Skin of body (tissue), 2 donors: ENCODE data around the gene PRKG2. TPM values are rescaled to one million over a fixed set of nuclear protein-coding genes. Genes with fewer than 3 reads are reported as not detected.
"Not testable (repeated sequence)": the region's sequence is repeated elsewhere in the genome, so short reads cannot be mapped to it uniquely, and the experiment has no call there.

Experiments used
- DNase-seq: peaks from one replicate; lab custom pipeline; 2025; lab: John Stamatoyannopoulos, UW
- total RNA-seq: library from RNA; depleted of rRNA; stranded (reverse); fragments of >200 nt; gene quantifications from one replicate; pipeline ENCODE4 v1.2.3, GENCODE V29; 2014

The PRKG2 gene
- total RNA-seq, 1 donor from 2014 or later, result 15.0 TPM

DNA sequence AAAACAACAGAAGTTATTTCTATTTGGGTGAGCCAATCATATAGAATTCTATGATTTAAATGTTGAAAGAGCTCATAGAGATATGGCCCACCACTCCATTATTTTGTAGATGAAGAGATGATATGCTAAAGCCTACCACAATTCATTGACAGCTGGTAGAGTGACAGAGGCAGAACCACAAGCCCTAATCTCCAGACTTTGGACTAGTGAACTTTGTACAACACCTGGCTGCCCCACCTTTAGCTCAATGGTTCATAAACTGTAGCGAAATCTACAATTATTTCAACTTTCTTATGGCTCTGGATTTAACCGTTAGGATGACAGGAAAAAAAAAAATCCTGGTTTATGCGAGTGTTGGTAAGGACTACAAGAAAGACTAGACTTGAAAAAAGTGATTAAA is 50.9 kb downstream of the PRKG2 start:
- DNase-seq, result no peak

DNA sequence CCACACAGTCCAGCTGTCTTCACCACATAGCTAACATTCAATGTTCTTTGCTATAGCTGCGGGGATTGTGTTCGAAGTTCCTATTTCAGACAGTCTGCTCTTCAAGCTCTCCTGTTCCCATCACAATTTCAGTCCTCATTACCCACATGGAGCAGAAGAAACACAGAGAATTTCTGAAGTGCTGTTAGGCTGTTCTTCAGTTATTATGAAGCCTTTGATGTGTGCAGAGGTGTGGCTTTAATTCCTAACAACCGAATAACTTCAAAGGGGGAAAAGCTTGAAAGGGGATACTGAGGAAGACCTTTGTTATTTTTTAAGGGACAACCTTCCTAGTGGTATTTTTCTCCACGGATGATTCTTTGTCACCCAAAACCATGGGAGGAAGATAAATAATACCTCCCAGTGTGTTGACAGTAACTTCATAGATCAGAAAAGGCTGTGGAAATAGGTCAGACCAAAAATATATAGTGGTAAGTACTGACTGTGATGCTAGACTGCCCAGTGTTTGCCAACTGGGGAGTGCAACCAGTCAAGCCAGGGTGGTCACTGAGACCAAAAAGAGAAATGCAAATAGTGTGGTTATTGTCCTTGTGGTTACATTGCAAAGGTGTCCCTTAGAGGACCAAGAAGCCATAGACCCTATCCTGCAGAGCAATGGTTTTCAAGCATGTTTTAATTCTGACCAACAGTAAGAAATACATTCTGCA is 52.1 kb downstream of the PRKG2 start:
- no peak for DNase-seq

DNA sequence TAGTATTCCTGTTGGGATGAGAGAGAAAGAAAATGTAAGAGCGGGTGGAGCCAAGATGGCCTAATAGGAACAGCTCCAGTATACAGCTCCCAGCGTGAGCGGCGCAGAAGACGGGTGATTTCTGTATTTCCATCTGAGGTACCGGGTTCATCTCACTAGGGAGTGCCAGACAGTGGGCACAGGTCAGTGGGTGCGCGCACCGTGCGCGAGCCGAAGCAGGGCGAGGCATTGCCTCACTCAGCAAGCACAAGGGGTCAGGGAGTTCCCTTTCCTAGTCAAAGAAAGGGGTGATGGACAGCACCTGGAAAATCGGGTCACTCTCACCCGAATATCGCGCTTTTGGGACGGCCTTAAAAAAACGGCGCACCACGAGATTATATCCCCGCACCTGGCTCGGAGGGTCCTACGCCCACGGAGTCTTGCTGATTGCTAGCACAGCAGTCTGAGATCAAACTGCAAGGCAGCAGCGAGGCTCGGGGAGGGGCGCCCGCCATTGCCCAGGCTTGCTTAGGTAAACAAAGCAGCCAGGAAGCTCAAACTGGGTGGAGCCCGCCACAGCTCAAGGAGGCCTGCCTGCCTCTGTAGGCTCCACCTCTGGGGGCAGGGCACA is 61.2 kb downstream of the PRKG2 start:
- not testable (repeated sequence) for DNase-seq

DNA sequence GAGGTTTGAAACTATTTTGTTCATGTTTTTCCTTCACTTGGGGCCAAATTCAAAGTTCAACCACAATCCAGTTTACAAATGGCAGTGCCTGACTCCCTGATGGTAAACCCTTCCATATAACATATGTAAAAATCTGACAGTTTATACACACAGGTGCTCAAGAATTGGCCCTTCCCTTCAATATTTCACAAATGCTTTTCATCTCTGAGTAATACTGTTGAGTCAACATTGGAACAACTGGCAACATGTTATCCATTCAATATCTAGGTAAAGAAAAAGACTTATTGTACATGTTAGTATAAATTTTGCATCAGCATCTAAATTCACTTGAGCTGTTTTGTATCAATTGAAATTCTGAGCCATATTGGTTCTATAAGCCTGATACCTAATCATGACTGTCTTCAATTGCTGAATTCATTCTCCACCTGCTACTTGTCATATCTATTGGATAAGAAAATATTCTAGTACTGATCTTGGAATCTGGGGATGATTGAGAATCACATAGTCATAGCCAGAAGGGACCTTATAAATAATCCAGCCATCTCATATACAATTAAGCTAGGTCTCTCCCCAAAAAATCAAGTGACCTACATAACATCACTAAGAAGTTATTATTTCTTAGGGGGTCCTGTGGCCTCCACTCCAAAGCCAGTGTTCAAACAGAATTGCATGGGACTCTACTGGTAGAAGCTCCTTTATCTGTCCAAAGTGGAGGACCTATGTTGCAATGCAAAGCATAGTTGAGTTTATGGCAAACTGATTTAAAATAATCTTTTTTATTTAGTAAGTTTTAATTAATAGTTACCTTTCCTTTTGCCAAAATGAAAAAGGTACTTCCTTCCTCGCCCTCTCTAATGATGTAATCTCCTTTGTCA is 61.9 kb downstream of the PRKG2 start:
- DNase-seq, result no peak

DNA sequence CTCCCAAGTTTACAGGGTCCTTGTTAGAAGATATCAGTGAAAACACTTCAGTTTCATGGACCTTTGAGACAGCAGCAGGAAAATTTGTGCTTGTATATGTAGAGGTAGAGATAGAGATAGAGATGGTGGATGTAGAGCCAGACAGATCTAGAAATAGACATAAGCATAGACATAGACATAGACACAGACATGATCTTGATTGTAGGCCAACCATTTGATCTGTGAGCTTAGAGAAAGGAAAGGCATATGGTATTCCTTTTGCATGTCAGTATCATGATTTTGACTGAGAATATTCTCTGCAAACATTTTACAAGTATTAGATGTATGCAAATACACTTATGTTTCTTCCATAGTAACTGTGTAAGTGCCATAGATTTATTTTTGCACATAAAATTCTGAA is 65.0 kb downstream of the PRKG2 start:
- DNase-seq, result no peak

DNA sequence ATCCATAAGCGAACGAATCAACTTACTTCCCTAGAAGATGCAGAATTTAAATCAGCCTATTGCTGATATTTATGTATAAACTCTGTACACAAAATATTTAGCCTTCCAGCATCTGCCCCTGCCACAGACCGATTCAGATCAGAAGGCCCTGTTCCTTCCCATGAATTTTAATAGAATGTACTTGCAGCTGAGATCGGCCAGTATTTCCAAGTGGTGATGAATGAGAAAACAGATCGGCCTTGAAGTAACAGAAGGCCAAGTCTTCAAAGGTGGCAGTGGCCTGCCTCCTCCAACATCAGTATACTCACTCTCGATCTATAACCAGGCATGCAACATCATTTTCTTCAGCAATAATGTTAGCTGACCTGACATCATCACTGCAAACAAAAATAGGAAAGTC is 66.4 kb downstream of the PRKG2 start:
- no peak for DNase-seq

- no peak for DNase-seq
Observed at GRCh38 chr4:81146466-81146865, 68.6 kb downstream of the PRKG2 start.

DNA sequence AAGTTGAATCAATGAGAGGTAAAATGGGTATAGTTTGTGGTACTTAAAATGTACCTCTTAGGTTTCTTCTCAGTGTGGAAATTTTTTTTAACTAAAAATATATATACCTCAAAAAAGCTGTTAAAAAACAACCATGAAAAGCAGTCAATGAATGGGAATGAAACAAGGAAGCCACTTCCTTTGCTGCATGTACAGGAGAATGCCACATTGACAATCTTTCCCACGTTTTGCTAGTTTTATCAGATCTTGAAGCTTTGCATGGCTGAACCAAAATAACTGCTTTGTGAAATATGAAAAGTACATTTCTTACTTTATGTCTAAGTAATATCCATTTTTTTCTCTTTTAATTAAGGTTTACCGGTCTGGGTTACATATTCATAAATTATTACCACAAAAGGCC is 71.8 kb downstream of the PRKG2 start:
- DNase-seq, result no peak

GRCh38 chr4:81142744-81143143 is 72.3 kb downstream of the PRKG2 start:
- DNase-seq, result peak; percentile 18

DNA sequence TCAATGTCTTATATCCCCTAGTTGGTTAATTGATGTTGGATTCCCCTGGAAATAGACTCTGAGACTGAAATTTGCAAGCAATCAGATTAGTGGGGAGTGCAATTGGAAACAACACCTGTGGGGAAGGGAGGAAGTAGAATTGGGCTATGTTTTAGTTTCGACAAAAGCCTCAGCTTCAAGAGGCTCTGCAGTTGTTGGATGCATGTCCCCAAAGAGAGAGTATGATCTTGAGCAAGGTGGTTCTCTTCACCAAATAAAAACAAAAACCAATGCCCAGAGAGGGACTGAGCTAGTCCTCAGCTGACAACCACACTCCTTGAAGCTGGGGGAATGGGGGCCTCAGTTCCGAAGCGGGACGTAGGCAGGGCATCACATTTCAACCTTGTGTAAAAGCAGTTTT is 77.1 kb downstream of the PRKG2 start:
- no peak for DNase-seq

DNA sequence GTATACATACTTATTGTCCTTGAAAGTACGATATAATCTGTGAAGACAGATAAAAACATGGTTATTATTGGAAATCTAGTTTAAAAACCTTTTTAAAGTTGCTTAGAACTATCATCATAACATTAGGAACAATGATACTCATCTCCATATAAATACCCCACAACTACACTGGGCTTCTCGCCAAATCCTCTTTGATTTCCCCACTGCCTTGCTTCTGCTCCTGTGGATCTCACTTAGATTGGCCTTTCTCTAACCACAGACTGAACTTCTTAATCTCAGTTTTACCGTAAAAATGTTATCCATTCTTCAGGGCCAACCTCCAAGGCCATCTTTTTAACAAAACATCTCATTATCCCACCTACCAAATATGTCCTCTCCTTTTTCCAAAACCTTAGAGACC is 77.6 kb downstream of the PRKG2 start:
- DNase-seq, result no peak

DNA sequence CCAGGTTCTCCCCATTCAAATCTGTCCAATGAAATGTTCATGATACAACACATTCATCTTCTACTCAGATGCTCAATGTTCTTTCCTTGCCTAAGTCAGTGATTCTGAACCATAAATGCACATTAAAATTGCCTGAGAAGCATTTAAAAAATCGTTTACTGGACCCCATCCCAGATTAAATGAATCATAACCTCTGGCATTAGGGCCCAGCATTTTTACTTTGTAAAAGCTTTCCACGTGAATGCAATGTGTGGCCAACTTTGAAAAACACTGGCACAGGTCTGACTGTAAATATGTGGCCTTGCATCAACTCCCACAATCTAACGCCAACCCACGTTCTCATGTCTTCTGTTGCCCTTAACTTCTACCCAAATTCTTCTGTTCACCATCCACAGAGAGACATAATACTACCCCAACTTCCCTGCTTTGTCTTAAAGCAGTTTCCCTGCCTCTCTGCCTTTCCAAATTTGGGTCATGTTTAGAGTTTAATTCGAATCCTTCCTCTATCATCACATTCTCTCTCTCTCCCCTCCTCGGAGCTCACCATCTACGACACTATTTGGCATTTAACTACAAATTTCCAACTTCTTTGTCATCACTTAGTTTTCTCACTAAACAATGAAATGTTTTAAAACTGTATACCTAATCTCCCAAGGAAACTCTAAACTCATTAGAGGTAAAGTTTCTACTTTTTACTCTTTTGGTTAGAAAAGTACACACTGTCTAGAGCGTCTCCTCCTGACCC is 78.7 kb downstream of the PRKG2 start:
- peak; percentile 52 for DNase-seq

- no peak for DNase-seq
Observed at GRCh38 chr4:81135501-81135900, 79.5 kb downstream of the PRKG2 start.

- no peak for DNase-seq
Observed at GRCh38 chr4:81131563-81131962, 83.5 kb downstream of the PRKG2 start.

- no peak for DNase-seq
Observed at GRCh38 chr4:81131066-81131465, 84.0 kb downstream of the PRKG2 start.

DNA sequence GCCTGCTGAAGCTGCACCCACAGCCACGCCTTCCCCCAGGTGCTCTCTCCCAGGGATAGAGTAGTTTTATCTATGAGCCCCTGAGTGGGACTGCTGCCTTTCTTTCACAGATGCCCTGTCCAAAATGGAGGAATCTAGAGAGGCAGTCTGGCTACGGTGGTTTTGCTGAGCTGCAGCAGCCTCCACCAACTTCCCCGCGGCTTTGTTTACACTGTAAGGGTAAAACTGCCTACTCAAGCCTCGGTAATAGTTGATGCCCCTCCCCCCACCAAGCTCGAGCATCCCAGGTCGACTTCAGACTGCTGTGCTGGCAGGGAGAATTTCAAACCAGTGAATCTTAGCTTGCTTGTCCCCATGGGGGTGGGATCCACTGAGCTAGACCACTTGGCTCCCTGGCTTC is 84.5 kb downstream of the PRKG2 start:
- no peak for DNase-seq

DNA sequence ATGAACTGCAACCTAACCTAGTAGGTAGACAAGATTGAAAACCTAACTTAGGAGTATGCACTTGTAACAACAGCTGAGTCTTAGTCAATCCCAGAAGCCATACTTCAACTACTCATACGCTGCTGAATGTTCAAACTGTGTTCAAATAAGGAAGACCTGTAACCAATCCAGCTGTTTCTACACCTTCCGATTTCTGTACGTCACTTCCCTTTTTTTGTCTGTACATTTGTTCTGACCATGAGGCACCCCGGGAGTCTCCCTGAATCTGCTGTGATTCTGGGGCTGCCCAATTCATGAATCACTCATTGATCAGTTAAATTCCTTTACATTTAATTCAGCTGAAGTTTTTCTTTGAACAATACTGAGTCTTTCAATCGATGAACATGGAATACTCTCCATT is 95.0 kb downstream of the PRKG2 start:
- DNase-seq, result no peak

- no peak for DNase-seq
Observed at GRCh38 chr4:81118086-81118485, 96.9 kb downstream of the PRKG2 start.

DNA sequence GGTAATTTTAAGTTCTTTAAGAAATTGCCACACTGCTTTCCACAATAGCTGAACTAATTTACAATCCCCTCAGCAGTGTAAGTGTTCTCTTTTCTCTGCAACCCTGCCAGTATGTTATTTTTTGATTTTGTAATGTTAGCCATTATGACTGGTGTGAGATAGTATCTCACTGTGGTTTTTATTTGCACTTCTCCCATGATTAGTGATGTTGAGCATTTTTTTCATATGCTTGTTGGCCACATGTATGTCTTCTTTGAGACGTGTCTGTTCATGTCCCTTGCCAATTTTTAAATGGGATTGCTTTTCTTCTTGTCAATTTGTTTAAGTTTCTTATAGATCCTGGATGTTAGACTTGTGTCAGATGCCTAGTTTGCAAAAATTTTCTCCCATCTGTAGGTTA is 98.5 kb downstream of the PRKG2 start:
- DNase-seq, result no peak

DNA sequence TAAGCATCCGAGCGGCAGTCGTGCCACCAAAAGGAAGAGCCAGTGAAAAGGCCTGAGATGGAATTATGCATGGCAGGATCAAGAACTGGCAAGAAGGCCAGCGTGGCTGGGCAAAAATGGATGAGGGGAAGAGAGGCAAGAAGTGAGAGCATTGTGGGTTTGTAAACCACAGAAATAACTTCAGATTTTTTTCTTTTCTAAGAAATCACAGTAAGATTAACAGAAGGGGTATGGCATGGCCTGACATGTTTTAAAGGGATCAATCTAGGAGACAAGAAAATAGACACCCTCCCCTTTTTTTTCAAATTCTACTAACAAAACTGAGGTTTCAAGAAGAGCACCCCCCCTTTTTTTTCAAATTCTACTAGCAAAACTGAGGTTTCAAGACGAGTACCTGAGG is 102.0 kb downstream of the PRKG2 start:
- DNase-seq, result no peak

DNA sequence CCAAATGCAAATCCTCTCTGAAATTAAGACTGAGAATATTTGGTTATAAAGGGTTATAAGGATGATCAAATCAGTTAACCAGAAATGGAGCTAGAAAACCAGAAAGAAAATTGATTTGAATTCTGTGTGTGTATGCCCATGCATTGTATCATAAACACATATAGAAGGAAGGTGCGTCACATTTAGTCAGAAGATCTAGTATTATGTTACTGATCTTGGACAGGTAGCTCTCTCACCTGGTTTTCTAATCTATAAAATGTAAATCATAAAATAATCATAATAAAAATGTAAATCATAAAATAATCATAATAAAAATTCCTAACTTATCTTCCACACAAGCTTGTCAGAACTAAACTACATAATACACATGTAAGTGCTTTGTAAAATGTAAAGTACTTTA is 105.7 kb downstream of the PRKG2 start:
- no peak for DNase-seq

DNA sequence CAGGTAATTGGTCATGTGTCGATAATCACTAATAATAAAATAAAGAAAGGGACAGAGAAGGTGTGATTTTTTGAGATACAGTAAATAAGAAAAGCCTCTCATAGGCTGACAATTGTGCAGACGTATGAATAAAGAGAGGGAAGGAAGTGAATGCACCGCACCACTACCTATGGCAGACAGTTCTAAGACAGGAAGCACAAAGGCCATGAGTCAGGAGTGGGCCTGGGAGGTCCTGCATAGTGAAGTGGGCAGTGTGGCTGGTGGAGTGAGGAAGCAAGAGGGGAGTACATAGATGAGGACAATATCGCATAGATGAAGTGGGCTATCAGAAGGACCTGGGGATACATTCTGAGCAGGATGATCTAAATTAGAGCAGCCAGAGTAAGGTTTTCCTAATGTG is 108.9 kb downstream of the PRKG2 start:
- DNase-seq, result no peak
